HG02588 (cell line): ENCODE measurements around the gene CNOT2.
"Not testable (repeated sequence)": the region's sequence is repeated elsewhere in the genome, so short reads cannot be mapped to it uniquely, and the experiment has no call there.

ENCODE experiments used
- ATAC-seq: cut with Tn5 transposase; IDR thresholded peaks from one replicate; pipeline ENCODE4 v1.9.1; 2021; ENCODE audit warnings: mild to moderate bottlenecking, moderate library complexity; ENCODE audit not compliant: unreplicated experiment

CNOT2 gene

GRCh38 chr12:70292017-70292776 is 49.0 kb downstream of the CNOT2 start:
- ATAC-seq = no peak

GRCh38 chr12:70304684-70305555 is 61.7 kb downstream of the CNOT2 start:
- not testable (repeated sequence) for ATAC-seq

- ATAC-seq = no peak
Observed at GRCh38 chr12:70305794-70306193, 62.6 kb downstream of the CNOT2 start.

- no peak for ATAC-seq
Observed at GRCh38 chr12:70306676-70307075, 63.4 kb downstream of the CNOT2 start.

- no peak for ATAC-seq
Observed at GRCh38 chr12:70307868-70308267, 64.6 kb downstream of the CNOT2 start.

- ATAC-seq = no peak
Observed at GRCh38 chr12:70309348-70309747, 66.1 kb downstream of the CNOT2 start.

GRCh38 chr12:70314145-70314544 is 70.9 kb downstream of the CNOT2 start:
- no peak for ATAC-seq

GRCh38 chr12:70317781-70318180 is 74.5 kb downstream of the CNOT2 start:
- ATAC-seq = peak; percentile 94

- no peak for ATAC-seq
Observed at GRCh38 chr12:70319605-70320004, 76.4 kb downstream of the CNOT2 start.

GRCh38 chr12:70321191-70321590 is 78.0 kb downstream of the CNOT2 start:
- no peak for ATAC-seq

- ATAC-seq = no peak
Observed at GRCh38 chr12:70327541-70327940, 84.3 kb downstream of the CNOT2 start.

- ATAC-seq = no peak
Observed at GRCh38 chr12:70329728-70330127, 86.5 kb downstream of the CNOT2 start.

- ATAC-seq = no peak
Observed at GRCh38 chr12:70330158-70330557, 86.9 kb downstream of the CNOT2 start.

GRCh38 chr12:70332236-70332635 is 89.0 kb downstream of the CNOT2 start:
- ATAC-seq = no peak

- ATAC-seq = no peak
Observed at GRCh38 chr12:70334742-70335141, 91.5 kb downstream of the CNOT2 start.

- no peak for ATAC-seq
Observed at GRCh38 chr12:70338531-70338930, 95.3 kb downstream of the CNOT2 start.

- ATAC-seq = no peak
Observed at GRCh38 chr12:70351076-70351475, 107.8 kb downstream of the CNOT2 start.

GRCh38 chr12:70353780-70354660 is 110.8 kb downstream of the CNOT2 start:
- ATAC-seq = no peak

GRCh38 chr12:70354787-70355186 is 111.6 kb downstream of the CNOT2 start:
- ATAC-seq = no peak

GRCh38 chr12:70355972-70356371 is 112.7 kb downstream of the CNOT2 start:
- no peak for ATAC-seq
